ENCODE measurements around the gene IL11RA. TPM values are rescaled to one million over a fixed set of nuclear protein-coding genes. Genes with fewer than 3 reads are reported as not detected.

Gene IL11RA
- total RNA-seq = 37.0 TPM

DNA sequence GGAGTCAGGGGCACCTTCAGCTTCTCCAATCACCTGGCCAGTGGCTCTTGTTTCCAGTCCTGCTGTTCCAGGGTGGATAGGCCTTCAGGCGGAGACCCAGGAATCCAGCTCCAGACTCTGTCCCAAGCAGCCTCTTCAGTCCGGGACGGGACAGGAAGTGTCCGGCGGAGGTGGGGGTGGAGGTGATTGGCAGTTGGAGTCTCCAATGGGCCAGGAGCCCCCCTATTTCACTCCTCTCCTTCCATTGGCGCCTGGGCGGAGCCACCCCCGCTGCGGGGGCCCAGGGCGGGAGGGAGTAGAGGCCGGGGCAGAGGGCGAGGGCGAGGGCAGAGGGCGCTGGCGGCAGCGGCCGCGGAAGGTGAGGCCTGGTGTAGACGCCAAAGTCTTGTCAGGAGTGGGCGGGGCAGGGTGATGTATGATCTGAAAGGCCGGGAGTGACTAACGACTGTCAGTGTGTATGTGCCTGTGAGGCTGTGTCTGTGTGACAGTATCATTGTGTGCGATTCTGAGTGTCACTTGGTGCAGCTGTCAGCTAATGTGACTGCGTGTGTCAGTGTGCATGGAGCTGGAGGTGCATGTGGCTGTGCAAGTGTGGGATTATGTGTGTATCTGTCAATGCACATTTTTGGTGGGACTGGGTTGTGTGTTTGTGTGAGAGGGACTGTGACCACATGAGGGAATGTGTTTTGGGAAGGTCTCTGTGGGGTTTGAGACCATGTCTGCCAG lies at the start of gene IL11RA:
IL11RA (plus strand) TSS at position 310 of the 726 bp plus-strand sequence. CDS start 3,033 bp downstream, outside the sequence.
- peak; percentile 73 for DNase-seq (ENCODE audit: low spot score)

DNA sequence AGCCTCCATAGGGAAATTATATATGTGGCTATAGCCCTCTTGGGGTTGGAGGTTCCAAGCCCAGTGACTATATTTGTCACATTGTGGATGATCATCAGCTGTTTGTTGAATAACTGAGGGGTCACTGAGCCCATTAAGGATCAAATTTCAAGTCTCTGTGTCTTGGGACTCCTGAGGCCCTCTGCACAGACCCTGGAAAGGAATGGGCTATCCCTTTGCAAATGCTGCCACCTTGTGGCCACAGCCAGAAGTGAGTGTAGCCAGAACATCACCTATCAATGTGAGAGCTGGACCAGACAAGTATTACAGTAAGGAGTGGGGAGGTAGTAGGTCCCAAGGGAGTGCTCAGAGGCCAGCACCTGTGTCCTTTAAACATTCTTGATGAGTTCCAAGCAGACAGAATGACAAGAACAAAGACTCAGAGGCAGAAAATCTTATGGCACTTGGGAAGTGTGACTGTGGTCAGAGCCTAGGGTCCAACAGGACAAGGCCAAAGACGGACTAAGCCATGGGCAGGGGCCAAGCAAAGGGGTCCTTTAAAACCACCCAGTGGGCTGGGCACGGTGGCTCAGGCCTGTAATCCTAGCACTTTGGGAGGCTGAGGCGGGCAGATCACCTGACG lies 48.3 kb upstream of the IL11RA start:
- peak; percentile 86 for DNase-seq (ENCODE audit: low spot score)

DNA sequence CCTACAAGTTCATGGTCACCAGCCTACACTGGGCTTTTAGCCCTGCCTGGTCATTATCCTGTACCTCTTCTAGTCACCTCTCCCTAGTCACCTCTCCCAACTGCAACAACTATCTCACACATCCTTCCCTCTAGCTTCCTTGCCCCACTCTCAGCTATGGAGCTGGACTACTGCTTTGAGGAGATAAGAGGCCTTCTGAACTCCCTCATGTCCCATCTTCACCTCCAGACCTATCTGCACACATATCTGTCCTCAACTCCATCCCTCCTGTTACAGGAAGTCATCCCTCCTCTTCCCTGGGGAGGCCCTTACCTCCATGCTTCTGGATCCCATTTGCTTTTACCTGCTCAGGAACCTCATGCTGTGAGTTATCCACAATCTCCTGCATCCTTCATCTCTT lies 45.8 kb upstream of the IL11RA start:
- DNase-seq (ENCODE audit: low spot score) = no peak

DNA sequence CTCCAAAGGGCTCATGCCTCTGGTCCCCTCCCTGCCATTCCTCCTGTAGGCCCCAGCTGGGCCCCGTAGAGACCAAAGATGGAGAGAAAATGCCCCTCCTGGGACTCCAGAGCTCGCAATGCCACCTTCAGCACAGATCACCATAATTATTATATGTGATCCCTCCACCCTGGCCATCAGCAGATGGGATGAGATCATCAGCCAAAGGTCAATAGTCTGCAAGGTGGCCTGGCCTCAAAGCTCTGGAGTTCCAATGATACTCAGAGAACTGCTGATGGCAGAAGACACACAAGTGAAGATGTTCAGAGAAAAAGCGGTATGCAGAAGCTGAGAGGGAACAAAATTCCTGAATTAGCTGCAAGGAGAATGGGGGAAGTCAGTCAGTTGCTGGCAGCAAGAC lies 45.1 kb upstream of the IL11RA start:
- no peak for DNase-seq (ENCODE audit: low spot score)

DNA sequence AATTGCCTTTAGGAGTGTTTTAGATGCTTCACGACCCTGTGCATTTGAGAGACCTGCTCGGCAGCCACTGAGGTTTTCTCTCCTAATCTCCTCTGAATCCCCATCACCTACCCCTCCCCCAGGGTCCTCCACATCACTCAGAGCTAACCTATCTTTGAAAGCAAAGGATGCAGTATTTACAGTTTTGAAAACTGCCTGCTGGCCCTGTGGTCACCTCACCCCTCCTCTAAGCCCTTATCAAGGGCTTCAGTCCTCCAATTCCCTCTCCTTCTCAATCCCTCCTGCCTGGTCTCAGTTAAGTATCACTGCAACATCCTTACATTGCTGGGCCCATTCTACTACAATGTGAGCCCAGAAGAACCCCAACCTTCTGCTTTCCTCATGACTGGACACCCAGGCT lies 44.7 kb upstream of the IL11RA start:
- no peak for DNase-seq (ENCODE audit: low spot score)

DNA sequence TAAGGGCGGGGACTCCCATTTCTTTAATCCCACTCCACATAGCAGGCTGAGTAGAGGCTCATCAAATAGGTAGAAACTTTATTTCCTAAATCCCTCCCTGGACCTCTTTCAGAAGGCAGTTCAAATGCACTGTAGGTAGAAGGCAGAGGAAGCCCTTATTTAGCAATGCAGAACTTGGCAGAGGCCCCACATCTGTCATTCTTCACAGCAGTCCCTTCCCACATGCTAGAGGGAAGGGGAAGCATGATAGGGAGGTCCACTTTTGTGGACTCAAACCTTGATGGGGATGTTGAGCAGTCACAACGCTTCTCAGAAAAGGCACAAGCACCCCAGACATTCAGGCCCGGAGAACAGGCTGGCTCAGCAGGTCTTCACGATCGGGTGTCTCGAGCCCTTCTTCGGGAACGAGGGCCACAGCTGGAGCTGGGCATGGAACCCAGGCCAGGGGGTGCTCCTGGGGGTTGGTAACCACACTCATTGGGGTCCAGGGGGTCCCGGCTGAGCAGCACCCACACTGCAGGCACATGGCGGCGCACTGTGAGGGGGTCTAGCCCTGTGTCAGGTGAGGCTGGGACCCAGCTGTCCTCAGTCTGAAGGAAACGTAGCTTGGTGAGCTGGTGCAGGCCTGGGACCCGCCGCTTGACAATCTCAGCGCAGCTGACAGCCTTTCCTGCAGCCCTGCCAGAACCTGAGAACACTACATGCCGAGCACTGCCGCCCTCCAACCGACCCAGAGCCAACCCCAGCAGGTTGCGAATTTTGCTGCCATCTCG lies 41.4 kb upstream of the IL11RA start:
- no peak for DNase-seq (ENCODE audit: low spot score)

DNA sequence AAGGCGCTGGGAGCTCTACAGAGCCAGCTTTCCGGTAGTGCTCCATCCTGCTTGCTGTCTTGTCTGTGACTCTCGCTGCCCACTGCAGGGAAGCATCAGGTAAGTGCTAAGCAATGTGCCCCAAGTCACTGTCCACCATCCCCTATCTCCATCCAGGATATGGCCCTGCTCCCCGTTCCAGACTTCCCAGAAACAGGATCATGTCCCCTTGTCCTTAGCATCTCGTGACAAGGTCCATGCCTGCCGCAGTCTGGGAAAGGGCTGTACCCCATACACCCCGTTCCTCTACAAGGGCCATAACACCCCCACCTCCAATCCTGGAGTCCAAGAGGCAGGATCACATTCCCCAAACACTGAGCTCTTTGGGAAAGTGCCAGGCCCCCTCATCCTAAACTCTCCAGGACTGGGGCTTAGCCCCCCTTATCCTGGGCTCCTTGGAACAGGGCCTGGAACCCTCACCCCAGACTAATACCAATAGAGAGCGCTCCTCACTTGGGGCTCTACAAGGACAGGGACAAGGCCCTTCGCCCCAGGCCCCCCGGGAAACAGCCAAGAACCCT lies 40.7 kb upstream of the IL11RA start:
- no peak for DNase-seq (ENCODE audit: low spot score)

DNA sequence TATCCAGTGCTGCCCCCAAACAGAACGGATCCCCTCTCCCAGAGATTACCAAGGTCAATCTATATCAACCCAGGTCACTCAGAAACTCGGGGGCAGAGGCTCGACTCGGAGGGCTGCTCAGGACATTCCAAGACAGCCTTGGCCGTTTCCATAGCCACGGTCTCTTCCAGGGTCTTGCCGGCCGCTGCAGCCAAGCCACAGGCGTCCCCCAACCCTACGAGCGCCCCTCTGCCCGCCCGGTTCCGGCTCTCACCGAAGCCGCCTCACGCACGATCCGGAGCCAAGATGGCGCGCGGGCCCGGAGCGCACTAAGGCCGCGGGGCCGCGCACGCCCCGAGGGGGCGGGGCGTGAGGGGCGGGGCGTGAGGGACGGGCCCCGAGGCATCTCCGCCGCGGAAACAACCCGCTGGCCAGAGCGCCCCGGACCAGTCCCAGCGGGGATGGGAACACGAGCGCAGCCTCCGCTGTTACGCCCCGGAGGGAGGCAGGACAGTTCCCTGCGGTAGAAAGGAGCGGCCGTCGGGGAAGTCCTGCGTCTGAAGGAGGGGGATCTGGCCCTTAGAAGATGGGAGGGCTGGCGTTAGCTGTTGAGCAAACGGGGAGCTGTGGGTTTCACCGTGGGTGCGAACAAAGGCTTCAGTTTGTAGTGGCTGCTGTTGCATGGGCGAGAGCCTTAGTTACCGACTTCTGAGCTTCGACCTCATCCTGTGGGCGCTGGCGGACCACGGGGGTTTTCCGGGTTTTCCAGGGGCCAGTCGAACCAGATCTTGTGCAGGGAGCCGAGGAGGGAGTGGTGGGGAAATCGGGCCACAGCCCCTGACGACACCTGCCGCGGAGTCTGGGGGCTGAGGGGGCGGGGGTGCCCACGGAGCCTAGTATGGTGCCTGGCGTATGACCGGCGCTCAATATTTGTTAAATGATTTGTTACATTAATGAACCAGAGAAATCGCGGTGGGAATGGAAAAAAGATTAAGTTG lies 39.9 kb upstream of the IL11RA start, which contains the start of gene RPP25L:
RPP25L (minus strand) TSS at position 287 of the 977 bp plus-strand sequence. CDS start 801 bp downstream, outside the sequence.
- DNase-seq (ENCODE audit: low spot score) = peak; percentile 89

DNA sequence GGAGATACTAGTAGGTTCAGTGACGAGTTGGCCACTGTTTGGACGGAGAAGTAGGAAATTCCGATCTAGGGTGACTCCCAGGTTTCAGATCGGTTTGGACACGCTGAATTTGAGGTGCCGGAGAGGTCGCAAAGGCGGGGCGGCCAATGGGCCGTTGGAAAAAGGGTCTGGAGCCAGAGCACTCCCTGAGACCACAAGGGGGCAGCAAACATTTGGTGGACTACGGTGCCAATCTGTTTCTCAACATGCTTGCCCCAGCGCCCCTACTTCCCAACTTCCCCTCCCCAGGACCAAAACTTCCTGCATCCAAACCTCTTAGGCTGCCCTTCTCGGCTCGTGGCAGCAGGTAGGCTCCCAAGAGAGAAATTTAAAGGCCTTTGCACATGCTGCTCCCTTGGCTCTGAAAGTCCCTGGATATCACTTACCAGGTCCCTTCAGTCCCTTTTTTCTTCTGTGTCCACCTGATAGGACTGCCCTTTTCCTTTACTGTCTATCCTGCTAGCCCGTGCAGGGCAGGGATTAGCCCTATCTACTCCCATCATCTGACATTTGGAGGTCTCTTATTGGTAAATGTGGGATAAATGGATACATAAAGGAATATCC lies 39.1 kb upstream of the IL11RA start:
- DNase-seq (ENCODE audit: low spot score) = peak; percentile 84

DNA sequence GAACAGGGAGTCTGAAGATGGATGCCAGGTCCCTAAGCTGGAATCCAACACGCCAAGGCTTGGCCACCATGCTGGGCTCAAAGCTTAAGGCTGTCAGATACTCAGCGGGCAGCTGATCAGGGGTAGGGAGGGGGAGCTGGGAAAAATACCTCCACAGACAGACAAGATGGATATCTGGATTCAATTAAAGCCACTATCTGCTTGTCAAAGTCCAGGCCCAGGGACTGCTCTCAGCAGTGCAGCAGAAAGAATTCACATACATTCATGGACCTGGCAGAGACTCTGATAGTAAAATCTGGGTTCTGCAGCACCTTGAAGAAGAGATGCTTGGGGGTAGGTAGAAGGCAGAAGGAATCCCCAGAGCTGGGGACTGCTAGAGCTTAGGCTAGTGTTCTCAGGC lies 36.9 kb upstream of the IL11RA start:
- no peak for DNase-seq (ENCODE audit: low spot score)

DNA sequence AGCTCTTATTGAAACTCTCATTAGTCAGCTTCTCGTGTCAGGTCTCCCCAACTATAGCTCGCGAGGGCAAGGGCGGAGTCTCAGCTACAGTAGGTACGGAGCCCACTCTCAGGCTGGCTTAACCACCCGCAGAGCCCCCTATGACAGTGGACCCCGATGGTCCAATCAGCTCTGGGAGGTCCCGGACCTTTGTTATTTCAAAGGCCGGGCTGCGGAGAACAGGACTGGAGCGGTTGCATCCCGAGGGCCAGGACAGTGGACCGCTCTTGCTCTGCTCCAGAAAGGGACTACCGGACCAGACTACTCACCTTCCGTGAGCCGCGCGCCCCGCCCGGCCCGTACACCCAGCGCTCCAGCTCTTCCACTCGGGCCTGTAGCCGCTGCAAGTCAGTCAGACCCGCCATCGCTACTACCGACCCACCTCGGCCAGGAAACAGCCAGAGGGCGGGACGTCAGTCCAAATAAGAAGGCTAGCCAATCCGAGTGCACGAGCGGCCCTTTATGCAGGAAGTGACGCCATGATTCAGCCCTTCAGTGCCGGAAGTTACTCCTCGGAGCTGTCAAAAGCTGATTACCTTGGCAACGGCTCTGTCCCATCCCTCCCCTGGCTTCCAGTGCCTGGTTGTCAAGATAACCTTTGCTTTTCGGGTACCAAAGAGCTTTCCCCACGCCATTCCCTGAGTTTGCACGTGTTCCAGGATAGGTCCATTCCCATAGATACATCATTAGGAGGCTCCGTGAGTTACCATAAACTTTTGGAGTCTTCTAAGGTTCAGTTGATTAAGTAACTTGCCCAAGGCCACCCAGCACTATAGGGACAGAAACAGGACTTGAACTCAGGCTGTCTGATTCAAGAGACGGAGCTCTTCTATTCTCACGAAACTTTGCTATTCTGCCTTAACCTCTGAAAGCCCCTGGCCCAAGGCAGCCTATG lies 31.7 kb upstream of the IL11RA start, which contains the start of gene DCTN3:
DCTN3 (minus strand) TSS at position 435 of the 934 bp plus-strand sequence; CDS start at position 404, 31 bp downstream.
- DNase-seq (ENCODE audit: low spot score) = peak; percentile 94

DNA sequence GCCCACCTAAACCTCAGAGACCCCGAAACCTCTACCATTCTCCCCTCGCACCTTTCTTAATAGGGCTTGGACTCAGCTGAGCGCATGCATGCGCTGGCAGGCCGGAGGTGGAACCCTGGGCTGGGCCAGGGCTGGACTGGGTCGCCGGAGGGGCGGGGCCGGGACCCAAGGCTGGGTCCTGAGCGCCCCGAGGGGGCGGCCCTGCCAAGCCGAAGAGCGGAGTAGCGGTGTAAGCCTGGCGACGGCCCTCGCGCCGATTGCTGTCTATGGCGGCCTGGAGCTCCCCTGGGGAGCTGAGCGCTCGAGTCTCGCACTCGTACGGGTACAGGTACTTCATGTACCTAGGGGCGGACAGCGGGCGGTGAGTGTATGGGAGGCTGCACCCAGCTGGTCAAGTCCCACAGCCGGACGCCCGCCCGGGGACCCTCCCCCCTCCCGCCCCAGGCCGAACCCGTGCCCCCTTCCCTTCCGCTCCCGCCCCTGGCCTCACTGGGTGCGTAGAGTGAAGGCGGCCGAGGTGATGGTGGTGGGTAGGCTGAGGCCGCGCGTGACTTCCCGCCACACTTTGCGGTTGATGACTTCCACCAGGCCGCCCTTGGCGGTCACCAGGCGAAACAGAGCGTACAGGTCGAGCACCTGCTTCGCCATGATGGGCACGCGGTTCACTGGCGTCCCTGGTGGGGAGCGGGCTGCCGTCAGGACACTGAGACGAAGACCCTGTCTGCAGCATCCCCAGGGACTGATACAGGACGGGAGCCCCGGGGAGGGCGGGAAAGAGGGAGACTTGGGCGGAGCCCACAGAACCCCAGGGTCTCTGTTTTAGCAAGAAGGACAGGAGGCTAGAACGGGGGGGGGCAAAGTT lies 28.4 kb upstream of the IL11RA start:
- no peak for DNase-seq (ENCODE audit: low spot score)

DNA sequence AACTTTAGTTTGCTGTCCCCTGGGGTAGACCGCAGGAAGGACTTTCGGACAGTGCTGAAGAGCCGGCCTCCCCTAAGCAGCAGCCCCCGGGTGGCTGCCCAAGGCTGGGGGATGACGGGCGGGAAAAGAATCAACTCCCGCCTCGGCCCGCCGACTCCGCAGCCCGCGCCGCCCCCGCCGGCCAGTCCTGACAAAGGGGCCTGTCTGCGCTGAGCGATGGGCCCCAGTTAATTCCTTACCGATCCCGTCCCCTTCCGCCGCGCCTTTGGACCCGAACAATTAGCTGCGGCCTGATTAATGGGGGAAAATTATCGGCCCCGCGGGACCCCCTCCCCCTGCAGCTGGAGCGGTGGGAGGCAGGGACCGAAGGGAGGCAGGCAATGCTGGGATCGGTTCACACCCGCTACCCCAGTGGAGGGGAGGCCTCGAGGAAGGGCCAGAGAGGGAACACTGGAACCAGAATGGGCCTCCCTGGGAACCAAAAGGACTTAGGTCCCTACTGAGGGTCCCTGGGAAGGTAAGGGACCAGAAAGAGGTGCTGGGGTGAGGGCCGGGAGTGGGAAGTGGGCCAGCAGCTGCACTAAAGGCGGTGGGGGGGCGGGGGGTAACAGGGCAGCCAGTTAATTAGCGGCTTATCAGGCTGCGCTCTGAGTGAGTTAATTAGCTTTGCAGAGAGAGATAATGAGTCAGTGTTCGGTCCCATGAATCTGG lies 27.4 kb upstream of the IL11RA start:
- DNase-seq (ENCODE audit: low spot score) = no peak

DNA sequence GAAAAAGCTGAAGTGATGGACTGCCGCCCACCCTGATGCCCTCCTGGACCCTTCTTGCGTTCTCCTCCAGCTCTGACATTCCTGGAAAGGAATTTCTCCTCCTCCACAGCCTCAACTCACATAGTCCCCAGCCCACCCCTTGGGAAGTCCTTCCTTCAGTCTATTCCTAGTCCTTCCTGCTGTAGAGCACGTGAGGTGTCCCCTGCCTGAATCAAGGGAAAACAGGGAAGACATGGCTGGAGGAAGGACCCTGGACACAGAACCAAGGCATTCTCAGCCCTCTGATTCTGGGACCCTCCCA lies 26.8 kb upstream of the IL11RA start:
- no peak for DNase-seq (ENCODE audit: low spot score)

DNA sequence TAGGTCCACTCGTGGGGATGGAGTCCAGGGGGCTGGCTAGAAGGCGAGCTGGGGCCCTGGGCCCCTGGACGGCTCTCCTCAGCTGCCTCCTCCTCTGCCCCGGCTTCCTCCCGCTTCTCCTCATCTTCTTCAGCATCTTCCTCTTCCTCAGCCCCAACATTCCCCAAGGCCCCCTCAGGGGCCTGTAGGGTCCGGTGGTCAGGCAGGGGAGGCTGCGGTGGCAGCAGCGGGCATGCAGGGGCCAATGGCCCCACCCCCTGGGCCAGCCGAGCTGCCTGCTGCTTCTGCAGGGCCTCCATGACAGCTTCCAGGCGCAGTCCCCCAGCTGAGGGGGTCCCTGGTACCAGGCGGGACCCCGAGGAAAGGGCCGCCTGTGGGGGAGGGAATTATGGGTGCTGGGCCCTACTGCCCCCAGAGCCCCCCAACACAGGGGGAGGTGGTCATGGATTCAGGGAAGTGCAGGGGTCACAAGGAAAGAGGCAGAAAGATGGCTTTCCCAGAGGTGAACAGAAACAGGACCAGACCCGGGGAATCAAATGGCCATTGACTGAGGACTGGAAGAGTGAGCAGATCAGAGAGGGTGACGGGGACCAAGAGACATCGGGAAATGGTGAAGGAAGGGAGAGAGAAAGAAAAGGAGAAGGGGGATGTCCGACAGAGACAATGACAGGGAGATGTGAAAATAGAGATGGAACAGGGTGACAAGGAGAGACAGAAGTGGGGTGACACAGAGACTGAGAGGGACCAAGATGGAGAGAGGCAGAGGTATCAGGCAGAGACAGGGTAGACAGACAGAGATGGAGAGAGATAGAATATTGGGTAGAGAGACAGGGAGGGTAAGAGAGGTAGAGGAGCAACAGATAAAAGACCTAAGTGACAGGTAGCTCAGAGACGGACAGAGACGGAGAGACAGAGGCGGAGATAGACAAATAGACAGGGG lies 24.0 kb upstream of the IL11RA start:
- DNase-seq (ENCODE audit: low spot score) = no peak

DNA sequence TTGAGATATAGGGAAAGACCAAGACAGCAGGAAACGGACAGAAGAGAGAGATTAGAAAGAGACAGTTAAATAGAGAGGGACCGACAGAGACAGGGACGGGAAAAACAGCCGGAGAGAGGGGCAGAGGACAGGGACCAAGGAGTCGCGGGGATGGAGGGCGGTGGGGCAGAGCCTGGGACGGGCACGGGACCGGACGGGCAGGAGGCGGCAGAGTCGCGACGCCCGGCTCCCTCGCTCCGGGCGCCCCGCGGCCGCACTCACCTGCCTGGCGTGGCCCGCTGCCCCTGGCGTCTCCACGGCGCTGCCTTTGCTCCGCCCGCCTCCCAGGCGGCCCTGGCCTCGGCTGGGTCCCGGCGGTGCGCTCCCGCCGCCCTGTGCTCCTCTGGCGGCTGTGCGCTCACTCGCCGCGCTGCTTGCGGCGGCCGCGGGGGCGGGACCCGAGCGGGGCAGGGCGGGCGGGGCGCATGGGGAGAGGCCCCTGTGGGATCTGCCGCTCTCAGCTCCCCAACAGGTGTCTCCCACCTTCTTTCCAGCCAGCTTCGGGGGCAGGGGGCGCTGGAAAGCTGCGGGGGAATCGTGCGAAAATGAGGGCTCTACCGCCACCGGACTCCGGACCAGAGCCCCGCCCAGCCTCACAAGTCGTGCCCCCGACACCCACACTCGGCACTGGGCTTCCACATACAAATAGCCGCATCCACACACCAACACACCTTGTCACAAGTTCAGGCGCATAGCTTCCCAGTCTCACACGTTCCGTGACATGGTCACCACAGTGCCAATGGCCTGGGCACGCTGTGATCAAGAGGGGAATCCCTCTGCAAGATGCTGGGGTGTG lies 23.1 kb upstream of the IL11RA start, which contains the start of gene ARID3C:
ARID3C (minus strand) TSS at position 411 of the 835 bp plus-strand sequence. CDS start 1,052 bp downstream, outside the sequence.
- DNase-seq (ENCODE audit: low spot score) = no peak
